ENCODE measurements around the gene C1orf115.
"Not testable (repeated sequence)": the region's sequence is repeated elsewhere in the genome, so short reads cannot be mapped to it uniquely, and the experiment has no call there.

Gene C1orf115

DNA sequence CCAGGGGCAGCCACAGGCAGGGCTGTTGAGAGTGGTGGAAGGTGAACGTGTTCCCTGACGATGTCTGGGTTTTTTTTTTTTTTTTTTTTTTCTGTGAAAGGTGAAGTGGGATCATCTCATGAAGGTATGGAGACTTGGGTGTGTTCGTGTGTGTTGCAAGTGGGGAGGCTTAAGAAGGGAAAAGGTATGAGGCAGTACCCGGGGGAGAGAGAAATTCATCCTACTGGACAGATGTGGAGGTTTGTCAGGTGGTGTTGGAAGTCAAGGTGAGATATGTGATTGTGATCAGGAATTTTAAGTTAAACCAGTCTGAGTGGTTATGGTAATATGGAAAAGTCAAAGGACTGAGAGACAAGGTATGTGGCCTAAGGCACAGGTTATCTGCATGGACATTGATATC, 5.3 kb downstream of the C1orf115 start:
- no peak for DNase-seq

DNA sequence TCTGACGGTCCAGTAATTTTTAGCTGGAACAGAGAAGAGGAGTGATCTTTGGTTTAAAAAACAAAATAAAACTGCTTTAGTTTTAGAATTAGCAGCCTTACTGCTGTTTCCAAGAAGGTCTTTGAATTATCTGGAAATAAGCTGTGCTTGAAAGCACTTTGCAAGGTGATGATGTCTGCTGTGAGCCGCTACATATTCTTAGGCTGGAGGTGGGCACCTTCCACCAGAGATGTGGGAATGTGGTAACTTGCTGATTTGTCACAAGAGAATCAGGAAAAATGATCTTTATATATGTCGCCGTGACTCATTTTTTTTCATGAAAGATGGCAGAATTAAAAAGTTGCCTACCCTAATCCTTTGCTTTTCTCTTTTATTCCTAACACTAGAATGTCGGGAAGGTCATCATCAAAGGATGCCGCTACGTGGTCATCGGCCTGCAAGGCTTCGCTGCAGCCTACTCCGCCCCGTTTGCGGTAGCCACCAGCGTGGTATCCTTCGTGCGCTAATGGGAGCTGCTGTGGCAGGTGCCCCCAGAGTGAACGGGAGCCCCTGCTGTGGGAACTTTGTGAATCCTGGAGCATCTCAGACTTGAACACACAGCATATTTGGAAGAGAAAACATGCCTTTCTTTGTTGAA, 6.2 kb downstream of the C1orf115 start:
- no peak for DNase-seq

DNA sequence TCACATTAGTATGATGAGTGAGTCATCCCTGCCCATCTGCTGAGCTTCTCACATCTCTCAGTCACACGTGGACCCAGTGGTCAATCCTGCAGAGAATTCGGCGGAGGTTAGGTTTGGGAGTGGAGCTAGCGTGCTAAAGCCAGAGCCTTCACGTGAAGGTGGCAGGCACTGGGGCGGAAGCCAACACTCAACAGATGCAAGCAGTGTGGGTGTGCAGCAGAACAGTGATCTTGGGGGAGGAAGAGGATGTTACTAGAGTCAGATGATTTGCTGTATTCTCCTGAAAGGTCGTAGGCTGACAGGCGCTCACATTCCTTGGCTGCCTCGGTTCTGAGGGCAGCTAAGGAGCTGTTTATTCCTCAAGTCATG, 6.7 kb downstream of the C1orf115 start:
- DNase-seq: no peak

DNA sequence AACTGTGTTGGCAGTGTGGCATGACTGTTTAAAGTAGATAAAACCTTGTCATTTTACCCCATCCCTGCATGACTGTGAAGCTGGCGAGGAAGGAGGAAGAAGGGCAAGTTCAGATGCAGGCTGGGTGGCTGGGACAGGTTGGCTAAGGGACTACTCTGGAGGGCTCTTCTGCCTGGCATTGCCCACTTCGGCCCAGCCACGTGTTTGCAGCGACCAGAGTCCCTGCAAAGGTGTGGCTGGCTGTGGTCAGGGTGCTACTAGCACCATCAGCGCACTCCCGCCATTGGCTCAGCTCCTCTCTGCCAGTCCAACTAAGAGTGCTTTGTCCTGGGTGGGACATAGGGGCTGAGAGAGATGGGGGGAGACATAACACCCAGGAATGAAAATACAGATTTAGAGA, 7.2 kb downstream of the C1orf115 start:
- DNase-seq: no peak

DNA sequence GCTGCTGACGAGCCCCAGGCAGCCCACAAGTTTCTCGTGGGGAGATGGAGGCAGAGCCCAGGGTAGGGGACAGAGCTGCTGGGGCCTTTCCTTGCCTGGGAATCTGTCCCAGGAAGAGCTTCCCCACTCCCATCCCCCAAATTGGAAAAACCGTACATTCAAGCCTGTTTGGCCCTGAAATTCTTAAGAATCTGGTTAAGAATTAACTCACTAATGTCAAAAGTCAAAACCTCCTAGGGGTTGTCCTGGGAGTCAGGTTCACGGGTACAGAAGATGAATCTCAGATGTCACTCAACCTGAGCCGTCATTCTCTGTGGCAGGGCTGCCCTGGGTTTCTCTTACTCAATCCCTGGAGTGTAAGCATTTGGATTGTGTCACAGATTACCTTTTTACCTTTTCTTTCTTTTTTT, 8.4 kb downstream of the C1orf115 start:
- DNase-seq: no peak

- no peak for DNase-seq
Observed at GRCh38 chr1:220699044-220699443, 8.9 kb downstream of the C1orf115 start.

GRCh38 chr1:220700556-220701179, 10.5 kb downstream of the C1orf115 start:
- no peak for DNase-seq

DNA sequence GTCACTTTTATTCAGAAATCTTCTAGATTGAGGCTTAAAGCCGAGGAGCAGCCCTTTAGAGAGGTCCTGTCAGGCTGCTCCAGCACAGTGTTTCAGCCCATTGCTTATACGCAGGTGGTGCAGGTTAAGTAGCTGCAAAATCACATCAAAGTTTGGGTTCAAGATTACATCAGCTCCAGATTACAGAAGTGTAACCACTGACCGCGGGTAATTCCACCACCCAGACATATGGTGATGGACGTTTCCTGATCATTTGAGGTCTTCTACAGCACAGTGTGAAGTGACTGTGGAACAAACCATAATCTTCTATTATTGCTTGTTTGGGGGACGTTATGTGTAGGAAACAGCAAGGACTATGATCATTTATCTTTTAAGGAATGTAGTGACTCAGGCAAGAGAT, 11.8 kb downstream of the C1orf115 start:
- DNase-seq: no peak

- DNase-seq: no peak
Observed at GRCh38 chr1:220702733-220703270, 12.6 kb downstream of the C1orf115 start.

- no peak for DNase-seq
Observed at GRCh38 chr1:220703305-220703704, 13.1 kb downstream of the C1orf115 start.

GRCh38 chr1:220705782-220706181, 15.6 kb downstream of the C1orf115 start:
- no peak for DNase-seq

- no peak for DNase-seq
Observed at GRCh38 chr1:220706480-220706879, 16.3 kb downstream of the C1orf115 start.

DNA sequence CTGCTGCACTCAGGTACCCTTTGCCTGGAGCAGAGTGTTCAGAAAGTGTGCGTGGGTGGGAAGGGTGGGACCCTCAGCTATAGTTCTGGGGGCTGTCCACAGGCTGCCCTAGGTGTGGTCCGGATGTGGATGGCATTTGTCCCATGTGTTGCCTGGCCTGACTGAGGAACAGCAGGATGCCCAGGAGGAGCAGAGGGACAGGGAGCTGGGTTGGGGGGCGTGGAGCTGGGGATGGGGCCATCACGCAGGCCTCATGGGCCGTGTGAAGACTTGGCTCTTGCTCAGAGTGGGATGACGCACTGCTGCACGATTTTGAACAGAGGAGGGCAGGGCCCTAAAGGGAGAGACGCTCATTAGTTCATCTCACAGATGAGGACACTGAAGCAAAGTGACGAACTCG, 17.0 kb downstream of the C1orf115 start:
- DNase-seq: no peak

GRCh38 chr1:220708244-220708643, 18.1 kb downstream of the C1orf115 start:
- DNase-seq: no peak

DNA sequence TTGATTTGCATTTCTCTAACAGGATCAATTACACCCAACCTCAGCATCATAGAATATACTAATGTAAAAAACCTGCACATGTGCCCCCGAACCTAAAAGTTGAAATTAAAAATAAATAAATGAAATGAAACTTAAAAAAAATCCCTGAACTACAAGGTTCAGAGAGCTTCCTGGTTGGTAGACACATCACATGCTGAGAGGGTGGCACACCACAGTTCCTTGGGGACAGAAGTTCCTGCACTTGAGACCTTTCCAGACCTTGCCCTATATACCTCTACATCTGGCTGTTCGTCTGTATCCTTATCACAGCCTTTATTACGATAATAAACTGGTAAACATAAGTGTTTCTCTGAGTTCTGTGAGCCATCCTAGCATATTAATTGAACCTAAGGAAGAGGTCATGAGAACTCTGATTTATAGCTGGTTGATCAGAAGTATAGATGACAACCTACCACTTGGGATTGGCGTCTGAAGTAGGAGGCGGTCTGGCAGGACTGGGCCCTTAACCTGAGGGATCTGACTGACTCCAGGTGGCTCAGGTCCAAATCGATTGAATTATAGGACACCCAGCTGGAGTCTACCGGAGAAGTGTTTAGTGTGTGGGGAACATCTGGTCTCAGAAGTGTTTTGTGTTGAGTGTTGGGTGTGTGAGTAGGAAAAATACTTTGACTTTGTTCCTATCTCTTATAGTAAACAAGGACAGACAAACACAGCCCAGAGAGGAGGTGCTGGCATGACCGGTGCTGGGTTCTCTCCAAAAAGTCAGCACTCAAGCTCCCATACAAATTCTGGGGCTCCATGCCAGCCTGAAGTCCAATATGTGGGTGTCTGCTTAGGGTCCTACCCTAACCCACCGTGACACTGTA, 19.0 kb downstream of the C1orf115 start:
- no peak for DNase-seq

- no peak for DNase-seq
Observed at GRCh38 chr1:220710333-220710732, 20.2 kb downstream of the C1orf115 start.

GRCh38 chr1:220711056-220711809, 21.1 kb downstream of the C1orf115 start:
- DNase-seq: no peak

DNA sequence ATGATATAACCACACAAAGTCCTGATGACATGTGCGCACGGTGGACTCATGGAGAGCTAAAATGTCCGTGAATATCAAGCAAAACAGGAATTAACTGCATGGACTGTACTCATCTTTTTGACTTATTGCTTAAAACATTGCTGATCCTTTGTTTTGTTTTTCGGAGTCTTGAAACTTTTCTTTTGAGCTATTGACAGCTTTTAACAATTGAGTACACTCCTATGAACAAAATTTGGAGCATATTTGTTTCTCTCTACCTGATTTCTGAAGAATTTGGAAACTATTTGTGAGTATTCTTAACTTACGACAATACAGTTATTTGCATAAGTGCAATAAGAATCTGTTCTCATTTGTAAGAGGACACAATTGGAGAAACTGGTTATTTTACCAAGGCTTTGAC, 25.8 kb downstream of the C1orf115 start:
- not testable (repeated sequence) for DNase-seq

DNA sequence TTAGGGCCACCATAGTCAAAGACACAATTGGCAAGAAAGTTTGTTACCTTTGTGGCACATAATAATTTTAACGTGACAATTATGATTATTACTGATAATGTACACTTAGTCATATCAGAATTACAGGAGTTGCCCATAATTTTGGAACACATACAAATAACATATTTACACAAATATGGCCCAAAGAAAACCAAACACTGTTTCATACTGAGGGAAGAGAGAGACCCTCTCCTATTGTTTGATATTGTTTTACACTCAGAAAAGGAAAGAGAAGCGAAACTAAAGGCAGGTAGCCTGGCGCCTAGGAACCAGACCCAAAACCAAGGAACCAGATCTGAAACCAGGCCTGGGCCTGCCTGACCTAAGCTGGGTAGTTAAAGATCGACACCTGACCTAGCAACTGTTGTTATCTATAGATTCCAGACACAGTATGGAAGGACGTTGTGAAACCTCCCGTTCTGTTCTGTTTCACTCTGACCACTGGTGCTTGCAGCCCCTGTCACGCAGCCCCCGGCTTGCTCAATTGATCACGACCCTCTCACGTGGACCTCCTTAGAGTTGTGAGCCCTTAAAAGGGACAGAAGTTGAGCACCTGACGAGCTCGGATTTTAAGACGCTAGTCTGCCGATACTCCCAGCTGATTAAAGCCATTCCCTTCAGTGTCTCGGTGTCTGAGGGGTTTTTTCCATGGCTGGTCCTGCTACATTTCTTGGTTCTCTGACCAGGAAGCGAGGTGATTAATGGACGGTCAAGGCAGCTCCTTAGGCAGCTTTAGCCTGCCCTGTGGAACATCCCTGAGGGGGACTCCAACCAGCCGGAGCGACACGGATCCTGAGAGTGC, 27.9 kb downstream of the C1orf115 start:
- no peak for DNase-seq

DNA sequence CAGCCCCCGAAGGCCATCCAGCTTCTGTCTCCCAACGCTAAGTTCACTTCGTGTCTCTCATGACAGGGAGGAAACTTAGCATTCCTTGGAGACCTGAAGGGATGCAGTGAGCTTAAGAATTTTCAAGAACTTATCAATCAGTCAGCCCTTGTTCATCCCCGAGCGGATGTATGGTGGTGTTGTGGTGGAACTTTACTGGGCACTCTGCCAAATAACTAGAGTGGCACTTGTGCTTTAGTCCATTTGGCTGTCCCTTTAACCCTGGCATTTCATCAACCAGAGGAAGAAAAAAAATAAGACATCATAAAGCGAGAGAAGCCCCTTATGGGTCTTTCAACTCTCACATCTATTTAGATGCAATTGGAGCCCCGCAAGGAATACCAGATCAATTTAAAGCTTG, 31.1 kb downstream of the C1orf115 start:
- peak in 1 of 2 experiments; percentile 17 for DNase-seq

- no peak for DNase-seq
Observed at GRCh38 chr1:220726634-220727033, 36.5 kb downstream of the C1orf115 start.

DNA sequence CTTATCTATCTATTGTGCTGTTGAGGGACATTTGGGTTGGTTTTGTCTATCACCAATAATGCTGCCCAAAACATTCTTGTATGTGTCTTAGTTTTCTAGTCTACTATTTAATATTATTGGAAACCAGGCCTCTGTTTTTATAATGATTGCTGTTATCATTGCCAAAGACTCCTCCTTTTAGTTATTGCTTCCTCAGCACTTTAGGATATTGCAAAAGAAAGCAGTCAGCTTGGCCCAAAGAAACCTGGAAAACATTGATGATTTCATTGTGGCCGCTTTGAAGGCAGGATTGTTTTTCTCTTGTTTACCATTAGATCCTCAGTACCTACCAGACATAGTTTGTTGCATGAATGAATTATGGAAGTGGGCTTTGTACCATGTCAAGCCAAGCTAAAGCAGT, 37.4 kb downstream of the C1orf115 start:
- no peak for DNase-seq
